GM06990 (cell line): ENCODE measurements around the gene KLF9.

Experiments used
- DNase-seq: peaks from one replicate; pipeline ENCODE4 v3.0.0-alpha.2; 2011; ENCODE audit not compliant: insufficient read length; ENCODE audit errors: extremely low read depth
- H3K27me3 ChIP-seq: replicated peaks from 2 replicates; pipeline ENCODE4 v1.6.0; 2011; ENCODE audit warnings: low read length; ENCODE audit not compliant: control insufficient read depth, insufficient read depth
- H3K36me3 ChIP-seq: 2 replicates; pipeline ENCODE4 v1.5.1; 2011; ENCODE audit warnings: low read length; ENCODE audit not compliant: control insufficient read depth, insufficient read depth
- H3K4me3 ChIP-seq: replicated peaks from 2 replicates; pipeline ENCODE4 v1.5.1; 2011; ENCODE audit warnings: low read depth, mild to moderate bottlenecking, control low read depth, low read length
- TF ChIP-seq, protein P1 (sequence below): IDR thresholded peaks from 2 replicates; pipeline ENCODE4 v1.5.1; 2011; ENCODE audit warnings: low read length, control low read depth, mild to moderate bottlenecking, inconsistent platforms; ENCODE audit not compliant: insufficient read depth, poor library complexity, severe bottlenecking

Gene KLF9

DNA sequence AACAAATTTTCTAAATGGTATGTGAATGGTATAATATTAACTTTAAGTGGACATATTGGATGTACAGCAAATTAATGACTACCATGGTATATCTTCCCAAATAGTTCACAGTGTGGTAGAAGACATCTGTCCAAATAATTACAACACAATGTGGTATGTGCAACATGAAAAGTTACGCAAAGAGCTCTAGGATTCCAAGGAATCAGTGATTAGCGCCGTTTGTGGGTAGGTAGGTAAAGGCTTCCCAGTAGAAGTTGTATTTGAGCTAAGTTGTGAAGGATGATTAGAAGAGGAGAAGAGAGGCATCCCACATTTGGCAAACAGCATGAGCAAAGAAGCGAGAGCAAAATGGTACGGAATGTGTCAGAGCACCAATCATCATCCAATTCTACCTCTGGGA is 14.3 kb upstream of the KLF9 start:
- H3K27me3 ChIP-seq: no peaks in the 10 kb centered on the region
- H3K36me3 ChIP-seq: no peaks in the 10 kb centered on the region
- TF ChIP-seq, protein P1, sequence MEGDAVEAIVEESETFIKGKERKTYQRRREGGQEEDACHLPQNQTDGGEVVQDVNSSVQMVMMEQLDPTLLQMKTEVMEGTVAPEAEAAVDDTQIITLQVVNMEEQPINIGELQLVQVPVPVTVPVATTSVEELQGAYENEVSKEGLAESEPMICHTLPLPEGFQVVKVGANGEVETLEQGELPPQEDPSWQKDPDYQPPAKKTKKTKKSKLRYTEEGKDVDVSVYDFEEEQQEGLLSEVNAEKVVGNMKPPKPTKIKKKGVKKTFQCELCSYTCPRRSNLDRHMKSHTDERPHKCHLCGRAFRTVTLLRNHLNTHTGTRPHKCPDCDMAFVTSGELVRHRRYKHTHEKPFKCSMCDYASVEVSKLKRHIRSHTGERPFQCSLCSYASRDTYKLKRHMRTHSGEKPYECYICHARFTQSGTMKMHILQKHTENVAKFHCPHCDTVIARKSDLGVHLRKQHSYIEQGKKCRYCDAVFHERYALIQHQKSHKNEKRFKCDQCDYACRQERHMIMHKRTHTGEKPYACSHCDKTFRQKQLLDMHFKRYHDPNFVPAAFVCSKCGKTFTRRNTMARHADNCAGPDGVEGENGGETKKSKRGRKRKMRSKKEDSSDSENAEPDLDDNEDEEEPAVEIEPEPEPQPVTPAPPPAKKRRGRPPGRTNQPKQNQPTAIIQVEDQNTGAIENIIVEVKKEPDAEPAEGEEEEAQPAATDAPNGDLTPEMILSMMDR: no peak
- DNase-seq: no peak
- H3K4me3 ChIP-seq: no peak overlapping the region

DNA sequence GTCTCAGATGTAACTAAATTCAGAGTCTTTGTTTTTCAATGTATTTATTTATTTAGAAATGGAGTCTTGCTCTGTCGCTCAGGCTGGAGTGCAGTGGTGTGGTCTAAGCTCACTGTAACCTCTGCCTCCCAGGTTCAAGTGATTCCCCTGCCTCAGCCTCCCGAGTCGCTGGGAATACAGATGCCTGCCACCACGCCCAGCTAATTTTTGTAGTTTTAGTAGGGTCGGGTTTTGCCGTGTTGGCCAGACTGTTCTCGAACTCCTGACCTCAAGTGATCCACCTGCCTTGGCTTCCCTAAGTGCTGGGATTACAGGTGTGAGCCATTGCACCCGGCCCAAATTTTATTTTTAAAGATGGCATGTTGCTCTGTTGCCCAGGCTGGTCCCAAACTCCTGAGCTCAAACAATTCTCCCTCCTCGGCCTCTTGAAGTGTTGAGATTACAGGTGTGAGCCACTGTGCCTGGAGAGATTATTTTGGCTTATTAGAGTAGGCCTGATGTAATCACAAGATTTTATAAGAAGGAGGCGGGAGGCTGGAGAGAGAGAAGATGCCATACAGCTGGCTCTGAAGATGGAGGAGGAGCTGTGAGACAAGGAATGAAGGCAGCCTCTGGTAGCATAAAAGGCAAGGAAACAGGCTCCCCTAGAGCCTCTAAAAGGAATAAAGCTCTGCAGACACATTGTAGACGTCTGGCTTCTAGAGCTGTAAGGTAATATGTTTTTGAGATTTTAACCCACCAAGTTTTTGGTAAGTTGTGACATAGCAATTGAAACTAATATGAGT is 12.9 kb upstream of the KLF9 start:
- H3K36me3 ChIP-seq: no peaks in the 10 kb centered on the region
- DNase-seq: no peak
- TF ChIP-seq, protein P1: no peak
- no peaks in the 10 kb centered on the region for H3K27me3 ChIP-seq
- no peak overlapping the region for H3K4me3 ChIP-seq

DNA sequence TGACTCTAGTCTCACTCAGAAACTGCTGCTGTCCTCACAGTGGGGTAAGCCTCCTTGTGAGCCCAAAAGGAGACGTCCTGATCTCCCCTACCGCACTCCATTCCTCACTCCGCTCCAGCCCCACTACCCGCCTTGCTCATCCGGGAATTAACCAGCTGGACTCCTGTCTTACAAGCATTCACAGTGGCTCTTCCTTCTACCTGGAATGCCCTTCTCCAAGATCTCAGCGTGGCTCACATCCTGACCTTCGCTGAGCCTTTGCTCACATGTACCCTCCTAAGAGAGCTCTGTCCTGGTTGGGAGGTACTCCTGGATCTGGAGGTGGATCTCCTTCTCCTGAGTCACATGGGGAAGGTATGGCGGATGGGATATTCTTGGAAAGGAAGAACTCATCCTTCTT is 10.7 kb upstream of the KLF9 start:
- H3K27me3 ChIP-seq: peaks cover 2% of the 10 kb centered on the region; the same call in 1 of the 2 replicates
- TF ChIP-seq, protein P1: no peak
- no peak for DNase-seq
- no peak overlapping the region for H3K4me3 ChIP-seq
- no peaks in the 10 kb centered on the region for H3K36me3 ChIP-seq

DNA sequence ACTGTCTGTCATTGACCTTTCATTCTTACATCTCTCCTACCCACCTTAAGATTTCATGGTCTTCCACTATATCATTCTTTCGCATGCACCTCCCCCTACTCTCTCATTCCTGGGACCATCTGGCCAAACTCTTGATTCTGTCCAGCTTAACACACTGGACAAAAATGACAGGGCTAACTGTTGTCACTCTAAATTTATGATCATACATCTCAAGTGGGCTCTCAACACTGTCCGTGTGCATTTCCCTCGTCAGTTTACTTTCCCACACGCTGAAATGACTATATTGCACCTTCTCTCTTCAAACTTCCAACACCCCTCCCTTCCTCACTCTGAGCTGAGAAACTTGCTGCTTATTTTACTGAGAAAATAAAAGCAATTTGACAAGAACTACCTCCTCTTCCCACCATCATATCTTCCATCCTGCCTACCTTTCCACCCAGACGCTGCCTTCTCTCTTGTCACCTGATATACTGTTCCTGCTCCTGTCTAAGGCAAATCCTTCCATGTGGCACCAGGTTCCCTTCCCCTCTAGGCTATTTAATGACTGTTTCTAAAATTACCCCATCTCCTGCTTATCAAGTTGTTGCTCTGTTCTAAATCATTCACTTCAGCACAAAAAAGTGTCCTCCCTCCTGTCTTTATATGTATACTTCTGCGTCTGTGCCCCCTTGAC is 8.1 kb upstream of the KLF9 start:
- DNase-seq: no peak

DNA sequence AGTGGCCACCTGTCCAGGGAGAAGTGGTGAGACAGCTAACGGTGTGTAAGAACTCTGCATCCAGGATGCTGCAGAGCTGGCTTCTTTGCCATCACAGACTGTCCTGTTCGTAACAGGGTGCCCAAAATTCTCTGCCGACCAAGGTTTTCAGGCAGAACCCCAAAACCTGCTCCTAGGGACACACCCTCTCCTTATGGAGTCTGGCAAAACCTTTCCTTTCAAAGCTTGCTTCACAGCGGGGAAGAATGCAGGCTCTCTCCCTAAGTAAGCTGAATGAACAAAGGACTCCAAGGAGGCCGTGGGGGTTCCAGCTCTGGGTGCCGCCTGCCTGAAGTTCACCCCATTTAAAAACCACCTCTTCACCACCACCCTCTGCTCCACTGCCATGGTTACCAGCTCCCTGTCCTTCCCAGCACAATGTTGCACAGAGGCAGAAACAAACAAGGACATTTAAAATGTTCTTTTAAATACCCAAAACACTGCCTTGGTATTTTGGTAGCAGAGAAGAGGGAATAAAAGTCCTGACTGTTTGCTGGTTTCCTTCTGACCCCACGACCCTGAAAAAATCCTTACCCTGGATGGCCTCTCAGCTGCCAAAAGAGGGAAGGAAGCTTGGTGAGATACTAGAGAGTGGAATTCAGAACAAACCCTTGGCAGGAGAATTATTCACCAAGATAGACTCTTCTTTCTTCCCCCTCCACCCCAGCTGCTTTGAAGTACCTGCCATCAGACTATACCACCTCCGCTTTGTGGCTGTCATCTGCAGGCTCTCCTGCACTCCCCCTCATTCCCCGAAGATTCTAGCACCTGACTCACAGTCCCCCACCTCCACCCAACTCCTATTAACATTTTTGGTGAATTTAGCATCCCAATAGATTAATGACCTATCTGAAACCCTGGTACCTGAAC is 7.1 kb upstream of the KLF9 start:
- Histone ChIP-seq H3K36me3 (no peaks in the 10 kb centered on the region), H3K4me3 (no peak overlapping the region)

More for the DNA sequence above, 8.1 kb upstream of the KLF9 start:
- Histone ChIP-seq H3K36me3 (no peaks in the 10 kb centered on the region), H3K27me3 (peaks cover 2% of the 10 kb centered on the region; the same call in 1 of the 2 replicates), H3K4me3 (no peak overlapping the region)
- TF ChIP-seq, protein P1: no peak

More for the DNA sequence above, 7.1 kb upstream of the KLF9 start:
- TF ChIP-seq, protein P1: no peak
- peaks cover 2% of the 10 kb centered on the region; the same call in 1 of the 2 replicates for H3K27me3 ChIP-seq
- no peak for DNase-seq
